GM18499 (cell line): ENCODE data around the gene MAT2A.
A peak's percentile ranks its signal among the peaks of the same experiment; 100 is the strongest.
"Not testable (repeated sequence)": the region's sequence is repeated elsewhere in the genome, so short reads cannot be mapped to it uniquely, and the experiment has no call there.

Experiments
- ATAC-seq: cut with Tn5 transposase; IDR thresholded peaks from one replicate; pipeline ENCODE4 v1.9.1; 2021; ENCODE audit warnings: moderate number of reproducible peaks; ENCODE audit not compliant: insufficient read depth, unreplicated experiment

MAT2A gene

DNA sequence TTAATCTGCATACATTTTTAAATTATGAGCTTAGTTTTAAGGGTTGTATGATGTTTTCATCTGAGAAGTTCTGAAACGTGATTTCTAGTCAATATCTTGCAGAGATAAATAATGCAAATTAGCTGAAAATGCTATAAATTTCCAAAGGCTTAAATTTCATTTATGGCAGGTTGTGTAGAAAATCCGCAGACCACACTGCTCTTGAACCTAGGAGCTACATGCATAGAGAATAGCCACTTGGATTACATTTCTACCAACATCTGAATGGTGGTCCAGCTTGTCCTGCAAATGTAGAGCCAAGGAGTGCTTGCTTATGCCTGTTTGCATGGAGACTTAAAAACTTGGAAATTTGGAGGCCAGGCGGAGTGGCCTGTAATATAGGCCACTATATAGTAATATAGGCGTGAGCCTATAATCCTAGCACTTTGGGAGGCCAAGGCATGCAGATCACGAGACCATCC, 6.8 kb downstream of the MAT2A start:
- no peak for ATAC-seq

DNA sequence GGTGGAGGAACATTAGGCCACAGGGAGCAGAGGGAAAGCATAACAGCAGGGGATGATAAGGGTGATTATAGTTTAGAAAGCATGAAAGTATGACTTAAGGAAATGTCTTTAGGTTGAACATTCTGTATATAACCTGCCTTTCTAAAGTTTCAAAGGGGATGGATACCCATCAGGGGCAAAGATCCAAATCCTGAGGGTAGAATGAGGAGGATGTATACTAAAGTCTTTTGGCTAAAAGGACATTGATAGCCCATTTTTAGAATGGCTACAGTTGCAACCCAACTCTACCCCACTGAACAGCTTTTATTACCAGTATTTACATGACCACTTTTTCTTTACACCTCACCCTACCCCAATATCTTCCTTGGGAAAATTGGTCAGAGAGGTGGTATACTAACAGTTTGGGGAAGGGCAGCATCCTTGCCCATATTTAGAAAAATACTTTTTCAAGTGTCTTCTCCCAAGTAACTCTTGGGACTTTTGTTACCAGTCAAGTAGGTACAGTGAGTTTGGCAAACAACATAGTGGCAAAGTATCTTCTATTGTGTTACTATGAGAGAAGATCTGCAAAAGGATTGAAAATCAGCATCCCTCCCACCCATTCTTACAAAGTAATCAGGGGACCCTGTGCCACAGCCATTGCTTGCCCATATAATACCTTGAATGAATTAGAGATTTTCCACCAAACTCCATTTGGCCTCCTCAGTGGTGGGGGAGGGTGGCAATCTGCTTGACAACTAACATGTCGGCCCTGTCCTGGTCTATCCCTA, 8.3 kb downstream of the MAT2A start:
- ATAC-seq = no peak

DNA sequence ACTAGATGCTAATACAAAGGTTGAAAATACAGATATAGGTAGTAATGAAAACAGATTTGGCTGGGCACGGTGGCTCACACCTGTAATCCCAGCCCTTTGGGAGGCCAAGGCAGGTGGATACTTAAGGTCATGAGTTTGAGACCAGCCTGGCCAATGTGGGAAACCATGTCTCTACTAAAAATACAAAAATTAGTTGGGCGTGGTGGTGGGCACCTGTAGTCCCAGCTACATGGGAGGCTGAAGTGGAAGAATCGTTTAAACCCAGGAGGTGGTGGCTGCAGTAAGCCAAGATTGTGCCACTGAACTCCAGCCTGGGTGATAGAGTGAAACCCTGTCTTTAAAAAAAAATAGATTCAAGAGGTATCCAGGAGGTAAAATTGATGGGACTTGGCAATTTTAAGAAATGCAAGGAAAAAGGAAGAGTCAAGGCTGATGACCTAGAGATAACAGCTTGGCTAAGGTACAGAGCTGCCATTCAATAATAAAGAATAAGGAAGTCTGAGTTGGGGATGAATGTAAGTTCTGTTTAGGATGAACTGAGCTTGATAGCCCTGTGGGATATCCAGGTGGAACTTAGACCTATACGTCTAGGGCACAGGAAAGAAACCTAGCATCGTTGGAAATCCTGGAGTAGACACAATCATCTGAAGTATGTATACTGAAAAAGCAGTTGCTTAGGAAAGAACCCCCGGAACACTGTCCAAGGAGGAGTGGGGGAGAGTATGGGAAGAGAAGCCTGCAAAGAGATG, 9.1 kb downstream of the MAT2A start:
- ATAC-seq = no peak

DNA sequence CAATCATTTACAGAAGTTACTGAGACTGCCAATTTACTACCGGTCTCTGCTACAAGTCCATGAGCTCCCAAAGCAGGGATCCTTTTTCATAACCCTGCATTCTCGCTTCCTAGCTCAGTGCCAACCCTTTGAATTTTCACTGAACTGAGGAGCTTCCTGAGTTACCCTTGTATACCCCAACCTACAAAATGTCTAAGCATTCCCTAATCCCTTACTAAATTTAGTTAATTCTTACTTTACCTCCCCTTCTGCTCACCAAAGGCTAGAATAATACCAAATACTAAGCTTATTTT, 9.6 kb downstream of the MAT2A start:
- no peak for ATAC-seq

GRCh38 chr2:85549095-85549494, 10.1 kb downstream of the MAT2A start:
- no peak for ATAC-seq

DNA sequence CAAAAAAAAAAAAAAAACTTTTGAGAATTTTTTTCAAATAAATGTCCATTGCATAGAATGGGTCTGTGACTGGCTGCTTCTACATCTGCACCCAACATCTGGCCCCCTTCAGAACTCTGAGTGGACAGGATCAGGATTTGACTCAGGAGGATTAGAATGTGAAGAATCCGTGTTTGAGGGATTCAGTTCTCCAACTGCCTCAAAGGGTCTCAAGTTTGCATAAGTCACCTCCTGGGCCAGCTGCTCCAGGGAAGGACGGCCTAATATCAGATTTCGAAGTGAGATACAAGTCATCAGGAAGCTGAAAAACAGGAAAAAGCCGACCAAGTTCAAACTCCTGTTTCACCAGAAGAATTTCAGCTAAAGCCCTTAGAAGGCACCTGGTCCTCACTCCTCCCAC, 10.9 kb downstream of the MAT2A start:
- no peak for ATAC-seq

GRCh38 chr2:85550486-85550885, 11.5 kb downstream of the MAT2A start:
- no peak for ATAC-seq

- peak; percentile 46 for ATAC-seq
Observed at GRCh38 chr2:85551698-85552678, 13.0 kb downstream of the MAT2A start.

DNA sequence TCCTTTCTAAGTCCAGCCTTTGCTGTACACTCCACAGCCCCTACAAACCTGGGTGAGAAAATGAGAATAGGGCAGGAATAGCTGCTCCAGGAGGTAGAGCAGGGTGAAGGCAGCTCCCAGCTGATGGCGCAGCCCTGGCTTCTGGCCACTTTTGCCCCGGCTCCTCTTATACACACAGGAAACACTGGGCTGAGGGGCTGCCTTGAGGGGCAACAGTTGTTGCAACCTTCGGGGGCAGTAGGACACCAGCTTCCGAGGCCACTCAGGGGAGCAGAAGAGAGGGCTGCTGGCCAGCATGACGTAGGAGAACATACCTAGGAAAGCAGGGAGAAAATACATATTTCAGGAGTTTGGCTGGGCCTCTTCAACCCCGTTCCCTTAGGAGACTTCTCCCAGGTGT, 14.2 kb downstream of the MAT2A start:
- no peak for ATAC-seq

DNA sequence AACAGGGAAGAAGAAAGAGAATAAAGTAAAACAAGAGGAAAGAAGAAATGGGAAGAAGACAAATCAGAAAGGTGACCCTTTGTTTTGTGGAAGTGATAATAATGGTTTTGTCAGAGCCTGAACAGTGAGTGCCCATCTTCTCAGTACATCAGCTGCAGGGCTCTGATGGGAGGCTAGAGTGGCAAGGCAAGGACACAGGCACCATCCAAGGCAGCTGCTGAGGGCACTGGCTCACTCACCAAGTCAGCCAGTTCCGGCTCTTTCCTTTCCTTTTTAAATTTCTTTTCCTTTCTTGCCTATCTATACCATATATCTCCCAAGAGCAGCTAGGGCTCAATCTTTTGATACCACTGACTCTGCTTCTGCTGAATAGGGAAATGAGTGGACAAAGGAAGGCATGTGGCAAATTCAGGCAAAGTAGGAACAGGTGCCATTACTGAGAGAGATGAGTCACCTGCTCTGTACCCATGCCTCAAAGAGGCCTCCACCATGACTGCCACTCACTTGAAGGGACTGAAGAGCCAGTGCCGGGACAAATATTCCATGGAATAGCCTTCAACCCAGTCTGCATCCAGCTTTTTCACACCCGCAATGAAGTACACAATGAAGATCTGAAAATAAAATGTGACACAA, 16.1 kb downstream of the MAT2A start:
- ATAC-seq = no peak

GRCh38 chr2:85557130-85557529, 18.2 kb downstream of the MAT2A start:
- no peak for ATAC-seq

DNA sequence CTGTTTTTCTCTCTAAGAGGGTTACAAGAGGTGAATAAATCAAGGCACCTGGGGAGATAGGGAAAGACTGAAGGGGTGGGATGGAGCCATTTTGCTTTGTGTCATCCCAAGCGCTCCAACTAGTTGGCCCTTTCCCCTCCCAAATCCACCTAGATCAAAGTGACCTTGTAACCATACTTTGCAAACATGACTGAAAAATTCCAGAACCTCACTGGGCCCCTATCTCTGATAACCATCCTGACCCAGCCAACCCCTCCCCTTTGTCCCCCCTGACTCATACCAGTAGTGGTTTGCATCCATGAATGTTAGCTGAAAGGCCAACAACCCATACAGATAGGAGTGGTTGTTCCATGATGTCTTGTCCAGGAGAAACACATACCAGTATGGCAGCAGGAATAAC, 19.2 kb downstream of the MAT2A start:
- ATAC-seq = no peak

DNA sequence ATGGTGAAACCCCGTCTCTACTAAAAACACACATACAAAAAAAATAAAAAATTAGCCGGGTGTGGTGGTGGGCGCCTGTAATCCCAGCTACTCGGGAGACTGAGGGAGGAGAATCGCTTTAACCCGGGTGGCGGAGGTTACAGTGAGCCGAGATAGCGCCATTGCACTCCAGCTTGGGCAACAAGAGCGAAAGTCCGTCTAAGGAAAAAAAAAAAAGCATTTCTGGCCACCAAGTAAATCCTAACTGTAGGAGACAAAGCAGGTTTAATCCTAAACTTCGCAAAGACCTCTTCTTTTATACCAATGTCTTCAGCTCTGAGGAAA, 21.4 kb downstream of the MAT2A start:
- not testable (repeated sequence) for ATAC-seq

DNA sequence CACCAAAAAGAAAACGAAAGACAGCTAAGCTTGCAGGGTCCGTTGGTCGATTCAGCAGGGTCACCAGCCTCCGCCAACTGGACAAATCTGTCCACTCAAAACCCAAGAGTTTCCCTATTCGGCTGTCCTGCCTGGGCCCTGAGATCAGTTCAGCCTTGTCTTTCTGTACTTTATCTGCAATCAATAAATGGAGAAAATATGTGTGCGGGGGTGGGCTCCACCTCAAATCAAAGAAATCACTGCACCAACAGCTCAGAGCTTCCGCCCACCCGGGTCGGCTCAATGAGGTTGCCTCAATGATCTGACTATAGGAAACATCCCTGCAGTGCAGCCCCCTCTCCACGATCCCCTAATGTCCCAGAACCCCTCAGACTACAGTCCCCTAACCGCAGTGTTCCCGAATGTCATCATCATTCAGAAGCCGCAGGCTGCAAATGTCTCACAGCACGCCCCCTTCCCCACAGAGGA, 21.9 kb downstream of the MAT2A start:
- ATAC-seq = no peak

GRCh38 chr2:85561280-85562212, 22.6 kb downstream of the MAT2A start, which contains the start of gene GGCX:
Gene GGCX (minus strand): TSS chr2:85561493. CDS start chr2:85561428, 65 bp downstream.
- peak; percentile 67 for ATAC-seq

GRCh38 chr2:85564144-85564563, 25.2 kb downstream of the MAT2A start:
- no peak for ATAC-seq

DNA sequence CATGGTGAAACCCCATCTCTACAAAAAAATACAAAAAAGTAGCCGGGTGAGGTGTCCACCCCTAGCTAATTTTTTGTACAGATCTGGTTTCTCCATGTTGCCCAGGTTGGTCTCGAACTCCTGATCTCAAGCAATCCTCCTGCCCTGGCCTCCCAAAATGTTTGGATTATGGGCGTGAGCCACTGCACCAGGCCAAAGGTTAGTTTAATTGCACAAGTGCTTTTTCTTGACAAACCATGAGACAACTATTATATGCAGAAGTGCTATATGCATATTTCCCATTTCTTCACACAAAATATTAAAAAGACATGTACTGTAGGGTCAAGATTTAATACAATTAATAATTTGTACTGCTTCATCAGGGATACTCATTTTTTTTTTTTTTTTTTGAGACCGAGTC, 27.3 kb downstream of the MAT2A start:
- no peak for ATAC-seq

DNA sequence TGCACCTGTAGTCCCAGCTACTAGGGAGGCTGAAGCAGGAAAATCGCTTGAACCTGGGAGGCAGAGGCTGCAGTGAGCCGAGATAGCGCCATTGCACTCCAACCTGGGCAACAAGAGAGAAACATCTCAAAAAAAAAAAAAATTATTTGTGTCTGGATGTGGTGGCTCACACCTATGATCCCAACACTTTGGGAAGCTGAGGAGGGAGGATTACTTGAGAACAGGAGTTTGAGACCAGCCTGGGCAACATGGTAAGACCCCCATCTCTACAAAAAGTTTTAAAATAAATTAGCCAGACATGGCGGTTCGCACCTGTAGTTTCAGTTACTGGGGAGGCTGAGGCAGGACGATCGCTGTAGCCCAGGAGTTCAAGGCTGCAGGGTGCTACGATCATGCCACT, 36.8 kb downstream of the MAT2A start:
- ATAC-seq = no peak

- no peak for ATAC-seq
Observed at GRCh38 chr2:85577063-85577385, 38.1 kb downstream of the MAT2A start.
